Esophagus muscularis mucosa (tissue), 4 donors: ENCODE data around the gene MS4A14.

Experiments used
- CTCF ChIP-seq, 3 experiments: fragments of 200-600 bp in 2 of 3; fragments of 450-650 bp in 1 of 3; sonication (generic) in 2 of 3; IDR thresholded peaks; one replicate each; pipeline ENCODE4 v1.5.1; 2017 to 2019; ENCODE audit warnings: antibody characterized with exemption in 3 of 3, mild to moderate bottlenecking in 2 of 3, moderate library complexity in 1 of 3
- EP300 ChIP-seq: sonication (generic); formaldehyde crosslinking; IDR thresholded peaks from one replicate; pipeline ENCODE4 v1.6.1; 2017; ENCODE audit warnings: antibody characterized with exemption
- POLR2A ChIP-seq: fragments of 450-650 bp; IDR thresholded peaks from one replicate; pipeline ENCODE4 v1.6.1; 2017; ENCODE audit warnings: antibody characterized with exemption, moderate library complexity, mild to moderate bottlenecking, low read depth

- TF ChIP-seq POLR2A (no peak), CTCF (IDR thresholded peaks at IDR 0.05) (no peak), EP300 (no peak)
Observed at GRCh38 chr11:60372767-60373166, 23.5 kb upstream of the MS4A14 start.
